Measurements from ENCODE around the gene PNLIP. TPM values are rescaled to one million over a fixed set of nuclear protein-coding genes. Genes with fewer than 3 reads are reported as not detected.

PNLIP gene
- total RNA-seq (2014; rRNA removed) = 0.13 and 0.34 TPM in 2 replicates
- not detected for polyA plus RNA-seq (2012)

DNA sequence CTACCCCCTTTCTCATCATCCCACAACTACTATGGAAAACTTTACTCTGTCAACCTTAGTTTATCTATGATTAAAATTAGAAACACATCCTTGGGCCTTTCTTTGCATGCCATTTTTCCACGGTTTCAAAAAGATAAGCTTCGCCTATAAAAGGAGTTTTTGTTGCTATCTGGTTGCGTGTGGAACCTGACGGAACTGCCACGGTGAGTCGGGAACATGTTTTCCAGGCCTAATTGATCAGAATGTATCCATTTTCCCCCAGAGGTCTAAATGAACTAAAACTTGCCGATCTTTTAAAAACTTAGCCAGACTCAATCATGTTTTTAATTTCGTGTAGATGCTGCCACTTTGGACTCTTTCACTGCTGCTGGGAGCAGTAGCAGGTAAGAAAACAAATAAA, at the start of gene PNLIP:
Gene PNLIP (plus strand): TSS at position 176 of the 400 bp plus-strand sequence. CDS start 162 bp downstream, at position 338.
- no peak for DNase-seq (ENCODE audit: low read depth)

DNA sequence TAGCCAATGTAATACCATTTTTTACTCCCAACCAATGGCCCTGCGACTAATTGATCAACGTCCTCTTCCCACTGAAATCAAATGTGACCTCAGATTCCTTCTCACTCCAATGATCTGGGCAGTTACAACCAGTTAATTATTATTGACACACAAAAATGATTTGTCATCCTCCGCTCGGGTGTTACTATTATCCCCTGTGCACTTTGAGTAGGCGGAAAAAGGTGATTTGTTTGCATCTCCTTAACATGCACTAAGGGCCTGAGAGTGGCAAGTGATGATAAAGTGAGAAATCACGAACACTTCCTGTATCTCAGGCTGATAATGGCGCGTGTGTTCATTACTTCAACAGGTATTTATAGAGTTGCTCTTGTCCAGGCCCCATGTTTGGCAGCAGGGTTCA, 40.9 kb upstream of the PNLIP start:
- DNase-seq (ENCODE audit: low read depth) = no peak

DNA sequence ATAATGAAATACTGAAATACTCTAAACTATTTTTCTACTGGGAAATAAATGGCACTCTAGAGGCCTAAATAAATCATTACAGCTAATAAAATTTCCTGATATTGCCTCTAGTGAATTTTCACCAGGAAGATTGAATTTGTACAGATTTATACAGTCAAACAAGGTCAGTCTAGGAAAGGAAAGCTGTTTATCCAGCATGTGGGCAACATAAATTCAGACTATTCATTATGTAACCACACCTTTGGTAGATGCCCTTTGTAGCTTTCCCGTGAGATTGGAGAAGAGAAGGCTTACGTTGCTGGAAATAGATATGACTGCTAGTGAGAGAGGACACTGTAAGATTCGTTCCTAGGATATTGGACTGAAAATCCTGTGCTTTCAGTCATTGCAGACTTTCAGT, 35.2 kb upstream of the PNLIP start:
- no peak for DNase-seq (ENCODE audit: low read depth)

DNA sequence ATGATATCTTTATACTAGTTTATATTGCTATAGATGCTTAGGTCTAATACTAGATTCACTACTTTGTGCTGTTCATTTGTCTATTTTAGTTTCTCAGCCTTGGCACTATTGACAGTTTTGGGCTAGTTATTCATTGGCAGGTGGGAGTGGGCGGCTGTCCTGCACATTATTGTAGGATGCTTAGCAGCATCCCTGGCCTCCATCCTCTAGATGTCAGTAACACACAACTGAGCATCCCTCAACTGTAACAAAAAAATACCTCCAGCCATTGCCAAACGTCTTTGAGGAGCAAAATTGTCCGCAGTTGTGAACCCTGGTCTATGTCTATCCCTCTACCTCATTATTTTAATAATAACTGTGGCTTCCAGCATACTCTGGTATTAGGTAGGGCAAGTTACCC, 34.4 kb upstream of the PNLIP start:
- DNase-seq (ENCODE audit: low read depth) = no peak

DNA sequence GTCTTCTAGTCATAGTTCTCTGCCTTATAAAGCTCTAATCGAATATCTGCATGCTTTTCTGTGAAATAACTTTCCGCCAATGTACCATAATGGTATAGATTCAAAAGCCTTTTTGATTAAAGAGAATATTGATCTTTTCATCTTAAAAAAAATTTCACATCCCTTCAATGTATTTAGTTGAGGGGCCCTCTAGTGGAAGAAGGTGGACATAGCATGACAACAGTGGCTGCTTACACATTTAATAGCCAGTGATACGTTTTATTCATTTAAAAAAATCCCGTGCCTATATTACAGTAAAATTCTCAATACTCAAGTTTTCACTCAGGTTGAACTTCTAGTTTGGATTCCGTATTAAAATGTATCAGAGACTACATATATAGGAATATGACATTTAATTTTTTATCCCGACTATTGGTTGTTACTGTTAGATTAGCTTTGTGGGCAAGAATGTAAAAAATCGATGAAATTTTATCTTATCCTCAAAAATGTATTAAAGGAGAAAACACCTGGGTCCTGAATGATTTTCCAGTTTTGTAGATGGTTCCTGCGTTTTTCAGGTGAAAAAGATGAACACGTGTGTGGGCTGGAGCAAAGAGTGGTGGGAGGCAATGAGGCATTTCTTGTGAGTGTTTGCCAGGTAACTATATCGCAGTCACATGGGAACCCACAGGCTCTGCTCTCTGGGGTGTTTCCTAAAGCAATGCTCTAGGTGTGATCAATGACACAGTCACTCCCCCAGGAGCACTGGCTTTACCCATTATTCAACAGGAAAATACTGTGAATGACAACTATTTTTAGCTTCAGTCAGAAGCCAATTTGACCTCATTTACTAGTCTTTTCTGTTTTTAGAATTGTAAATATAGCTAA, 24.1 kb upstream of the PNLIP start:
- DNase-seq (ENCODE audit: low read depth) = peak; percentile 37

DNA sequence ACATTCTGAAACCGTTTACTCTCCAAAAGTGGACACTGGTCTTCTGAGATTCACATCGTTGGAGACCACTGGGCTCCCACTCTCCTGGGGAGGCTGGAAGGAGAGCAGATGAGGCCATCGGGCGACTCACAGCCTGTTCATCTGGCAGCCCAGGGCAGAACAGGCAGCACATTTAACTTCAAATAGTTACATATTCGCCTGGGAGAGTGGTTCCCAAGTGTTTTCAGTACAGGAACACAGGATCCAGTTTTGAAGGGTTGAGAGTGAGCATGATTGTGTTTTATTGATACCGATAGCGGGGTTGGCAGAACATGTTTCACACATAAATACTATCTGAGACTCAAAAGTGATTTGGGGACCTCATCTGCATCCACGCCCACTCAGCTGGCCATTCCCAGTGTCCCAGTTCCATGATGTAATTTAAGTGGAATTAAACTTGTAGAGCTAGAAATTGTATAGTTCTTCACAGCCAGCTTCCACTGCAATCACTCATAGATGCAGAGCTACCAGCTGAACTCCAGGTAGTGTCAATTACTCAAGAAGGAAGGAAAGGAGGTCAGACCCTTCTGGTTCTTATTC, 22.8 kb upstream of the PNLIP start:
- DNase-seq (ENCODE audit: low read depth) = no peak

DNA sequence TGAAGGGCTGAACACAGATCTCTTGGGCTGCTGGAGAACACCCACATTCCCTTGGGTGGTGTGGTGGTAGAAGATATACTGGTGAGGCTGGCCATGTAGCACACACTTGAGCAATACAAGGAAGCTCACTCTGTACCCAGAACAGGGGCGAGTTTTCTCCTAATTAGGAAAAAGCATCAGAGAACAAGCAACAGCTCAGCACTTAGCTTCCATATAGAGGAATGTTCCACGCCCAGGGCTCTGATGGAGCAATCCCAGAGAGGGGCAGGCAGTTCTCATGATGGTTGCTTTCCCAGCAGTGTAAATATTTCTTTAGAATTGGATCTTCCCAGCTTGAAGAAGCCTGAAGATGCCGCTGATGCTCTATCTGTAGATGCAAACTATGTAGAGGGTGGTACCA, 21.0 kb upstream of the PNLIP start:
- no peak for DNase-seq (ENCODE audit: low read depth)

DNA sequence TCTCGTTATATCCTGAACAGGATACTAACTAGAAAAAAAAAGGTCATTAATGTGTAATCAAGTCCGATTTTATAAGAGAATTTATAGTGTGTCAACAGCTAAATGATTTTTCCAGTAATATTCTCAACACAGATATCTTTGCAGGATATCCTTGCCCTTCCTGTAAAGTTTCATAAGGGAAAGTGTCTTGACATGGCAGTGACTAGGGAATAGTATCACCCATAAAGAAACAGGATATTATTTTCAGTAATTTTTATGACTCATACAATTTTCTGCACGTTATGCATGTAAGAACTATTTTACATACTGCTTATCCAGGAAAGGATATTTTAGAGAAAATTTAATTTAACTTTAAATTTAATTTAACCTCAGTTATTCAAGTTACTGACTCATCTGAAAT, 19.5 kb upstream of the PNLIP start:
- peak; percentile 14 for DNase-seq (ENCODE audit: low read depth)

DNA sequence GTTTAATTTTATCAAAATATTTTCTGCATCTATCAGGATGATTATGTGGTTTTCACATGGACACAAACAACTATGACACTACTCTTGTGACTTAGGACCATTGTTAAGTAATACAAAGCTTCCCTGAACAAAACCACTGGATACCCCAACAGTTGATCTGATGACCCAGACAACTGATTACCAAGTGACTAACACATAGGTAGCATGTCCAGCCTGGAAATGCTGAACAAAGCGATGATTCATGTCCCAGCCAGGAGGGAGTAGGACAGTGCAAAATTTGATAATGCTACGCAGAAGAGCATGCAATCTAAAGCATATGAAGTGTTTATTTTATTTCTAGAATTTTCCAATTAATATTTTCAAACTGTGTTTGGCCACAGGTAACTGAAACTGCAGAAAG, 8.9 kb upstream of the PNLIP start:
- DNase-seq (ENCODE audit: low read depth) = peak; percentile 73

DNA sequence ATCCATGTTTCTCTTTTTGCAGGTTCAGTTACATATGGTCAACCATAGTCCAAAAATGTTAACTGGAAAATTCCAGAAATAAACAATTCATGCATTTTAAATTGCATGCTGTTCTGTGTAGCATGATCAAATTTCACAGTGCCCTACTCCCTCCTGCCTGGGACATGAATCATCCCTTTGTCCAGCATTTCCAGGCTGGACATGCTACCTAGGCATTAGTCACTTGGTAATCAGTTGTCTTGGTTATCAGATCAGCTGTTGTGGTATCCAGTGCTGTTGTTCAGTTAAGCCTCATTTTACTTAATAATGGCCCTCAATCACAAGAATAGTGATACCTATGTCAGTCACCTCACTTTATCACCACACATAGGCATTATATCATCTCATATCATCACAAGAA, 7.3 kb upstream of the PNLIP start:
- peak; percentile 96 for DNase-seq (ENCODE audit: low read depth)

DNA sequence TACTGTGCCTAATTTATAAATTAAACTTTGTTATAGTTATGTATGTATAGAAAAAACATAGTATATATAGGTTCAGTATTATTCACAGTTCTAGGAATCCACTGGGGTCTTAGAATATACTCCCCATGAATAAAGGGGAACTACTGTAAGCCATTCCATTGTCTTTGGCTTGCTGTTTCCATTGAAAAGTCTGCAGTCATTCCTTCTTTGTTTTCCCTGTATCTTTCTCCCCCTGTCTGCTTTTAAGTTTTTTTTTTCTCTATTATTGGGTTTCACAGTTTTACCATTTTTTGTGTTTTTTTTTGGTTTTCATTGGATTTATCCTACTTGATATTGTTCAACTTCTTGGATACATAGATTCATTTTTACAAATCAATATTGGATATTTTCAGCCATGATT, 6.7 kb upstream of the PNLIP start:
- DNase-seq (ENCODE audit: low read depth) = peak; percentile 34

DNA sequence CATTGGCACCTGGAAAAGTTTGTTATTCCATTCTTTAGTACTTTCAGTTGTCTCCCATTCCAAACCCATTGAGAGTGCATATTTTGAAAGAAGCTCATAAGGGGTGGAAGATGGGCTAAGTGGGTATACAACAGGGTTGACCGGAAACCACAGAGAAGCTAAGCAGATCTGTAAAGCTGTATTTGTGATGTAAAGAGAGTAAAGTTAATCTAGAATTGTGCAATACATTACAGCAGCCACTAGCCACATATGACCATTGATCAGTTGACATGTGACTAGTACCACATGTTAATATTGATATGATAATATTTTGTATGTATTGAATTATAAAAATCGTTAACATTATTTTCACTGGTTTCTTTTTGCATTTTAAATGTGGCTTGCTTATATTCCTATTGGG, 4.9 kb upstream of the PNLIP start:
- DNase-seq (ENCODE audit: low read depth) = no peak

DNA sequence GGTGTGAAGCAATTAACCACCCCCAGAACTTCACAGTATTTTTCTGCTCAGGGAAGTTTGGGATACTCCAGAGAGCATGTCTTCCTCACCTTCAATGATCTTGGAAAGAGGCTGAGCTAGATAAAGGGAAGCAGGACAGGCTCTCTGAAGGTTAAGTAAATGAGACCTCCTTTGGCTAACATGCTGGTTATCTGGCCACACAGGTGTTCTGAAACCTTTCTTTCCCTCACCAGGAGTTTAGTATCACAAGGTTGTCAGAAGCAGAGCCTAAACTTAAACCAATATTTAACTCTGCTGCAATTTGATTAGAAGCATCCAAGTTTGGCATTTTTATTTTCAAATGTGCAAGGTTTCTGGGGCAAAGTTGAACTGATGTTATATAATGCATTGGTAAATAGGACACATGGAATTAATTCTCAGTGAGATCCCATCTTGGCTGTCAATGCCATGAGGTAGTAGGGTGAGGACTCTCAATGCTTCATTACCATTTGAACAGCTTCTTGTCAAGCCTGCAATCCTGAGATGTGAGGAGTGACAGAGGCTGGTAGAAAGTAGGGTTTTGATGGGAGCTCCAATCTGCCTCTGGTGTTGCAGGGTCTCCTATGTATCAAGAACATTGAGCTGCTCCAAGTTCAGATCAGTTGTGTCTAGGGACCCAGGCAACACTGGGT, 3.6 kb upstream of the PNLIP start:
- DNase-seq (ENCODE audit: low read depth) = no peak

DNA sequence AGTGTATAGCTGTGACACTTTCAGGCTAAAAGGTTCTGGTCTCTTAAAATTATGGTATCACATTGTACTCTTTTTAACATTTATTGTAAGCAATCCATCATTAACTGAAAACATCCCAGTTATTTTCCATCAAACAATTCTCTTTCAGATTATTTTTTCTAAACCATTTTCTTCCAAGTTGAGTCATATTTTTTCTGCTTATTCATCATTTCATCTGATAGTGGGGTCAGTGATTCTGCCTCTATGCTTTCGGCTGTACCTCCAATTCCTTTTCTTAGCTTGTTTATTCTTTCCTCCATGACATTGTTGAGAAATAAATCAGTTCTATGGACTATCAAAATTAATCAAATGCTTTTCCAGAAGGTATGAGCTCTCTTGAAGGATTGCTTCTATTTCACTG, 609 bp upstream of the PNLIP start:
- DNase-seq (ENCODE audit: low read depth) = no peak

DNA sequence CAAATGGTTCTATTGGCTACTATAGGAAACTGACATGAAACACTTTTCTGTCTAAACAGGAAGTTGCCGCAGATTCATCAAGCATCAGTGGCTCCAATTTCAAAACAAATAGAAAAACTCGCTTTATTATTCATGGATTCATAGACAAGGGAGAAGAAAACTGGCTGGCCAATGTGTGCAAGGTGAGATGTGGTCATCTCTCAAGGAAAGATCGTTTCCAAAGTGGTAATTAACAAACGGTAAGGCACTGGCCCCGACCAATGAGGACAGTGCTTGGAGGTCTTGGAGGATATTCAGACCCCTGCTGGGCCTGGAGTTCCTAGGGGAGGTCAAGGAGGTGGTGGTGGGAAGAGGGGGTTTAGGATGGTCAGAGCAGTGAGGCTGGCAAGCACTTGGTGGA, 2.6 kb downstream of the PNLIP start:
- DNase-seq (ENCODE audit: low read depth) = no peak

DNA sequence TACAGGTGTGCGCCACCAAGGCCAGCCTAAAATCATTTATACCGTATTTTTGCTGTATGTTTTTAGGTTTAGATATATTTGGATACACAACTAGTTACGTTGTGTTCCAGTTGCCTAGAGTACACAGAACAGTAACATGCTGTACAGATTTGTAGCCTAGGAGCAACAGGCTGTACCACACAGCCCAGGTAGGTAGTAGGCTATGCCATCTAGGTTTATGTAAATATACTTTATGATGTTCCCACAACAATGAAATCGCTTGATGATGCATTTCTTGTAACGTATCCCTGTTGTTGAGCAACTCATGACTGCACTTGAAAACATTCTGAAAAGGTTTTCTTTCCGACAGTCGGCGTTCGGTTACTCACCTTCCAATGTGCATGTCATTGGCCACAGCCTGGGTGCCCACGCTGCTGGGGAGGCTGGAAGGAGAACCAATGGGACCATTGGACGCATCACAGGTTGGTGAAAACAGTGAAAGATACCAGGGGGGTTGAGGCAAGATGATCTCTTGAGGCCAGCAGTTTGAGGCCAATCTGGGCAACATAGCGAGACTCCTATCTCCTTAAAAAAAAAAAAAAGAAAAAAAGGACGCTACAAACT, 7.7 kb downstream of the PNLIP start:
- DNase-seq (ENCODE audit: low read depth) = no peak

DNA sequence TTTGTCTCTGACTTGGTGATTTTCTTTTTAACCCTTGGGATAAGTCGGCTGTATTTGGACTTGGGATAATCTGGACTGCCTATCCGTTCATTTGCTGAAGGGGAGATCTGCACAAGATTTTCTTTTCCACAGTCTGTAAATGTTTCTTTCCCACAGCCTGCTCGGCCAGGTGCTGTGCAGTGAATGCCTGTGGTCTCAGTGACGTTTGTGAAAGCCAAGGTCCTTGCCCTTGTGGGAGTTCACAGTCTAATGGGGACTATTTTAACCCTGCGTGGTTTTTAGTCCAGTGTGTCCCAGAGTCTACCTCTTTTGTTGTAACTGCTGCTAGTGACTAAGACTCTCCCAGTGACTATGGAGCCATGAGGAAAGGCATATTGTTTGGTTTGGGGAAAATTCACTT, 8.9 kb downstream of the PNLIP start:
- no peak for DNase-seq (ENCODE audit: low read depth)

DNA sequence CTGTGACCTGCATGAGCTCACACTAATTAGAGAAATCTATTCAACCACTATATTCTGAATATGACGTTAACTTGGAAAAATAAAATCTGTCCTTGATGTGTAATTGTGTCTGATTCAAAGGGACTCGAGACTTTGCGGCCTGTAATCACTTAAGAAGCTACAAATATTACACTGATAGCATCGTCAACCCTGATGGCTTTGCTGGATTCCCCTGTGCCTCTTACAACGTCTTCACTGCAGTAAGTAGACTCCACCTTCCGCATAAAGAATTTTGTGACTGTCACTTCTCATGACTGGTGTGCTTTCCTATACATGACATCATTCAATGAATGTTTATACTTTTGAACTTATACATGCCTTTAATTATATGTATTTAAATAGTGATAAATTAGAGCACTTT, 10.1 kb downstream of the PNLIP start:
- no peak for DNase-seq (ENCODE audit: low read depth)

DNA sequence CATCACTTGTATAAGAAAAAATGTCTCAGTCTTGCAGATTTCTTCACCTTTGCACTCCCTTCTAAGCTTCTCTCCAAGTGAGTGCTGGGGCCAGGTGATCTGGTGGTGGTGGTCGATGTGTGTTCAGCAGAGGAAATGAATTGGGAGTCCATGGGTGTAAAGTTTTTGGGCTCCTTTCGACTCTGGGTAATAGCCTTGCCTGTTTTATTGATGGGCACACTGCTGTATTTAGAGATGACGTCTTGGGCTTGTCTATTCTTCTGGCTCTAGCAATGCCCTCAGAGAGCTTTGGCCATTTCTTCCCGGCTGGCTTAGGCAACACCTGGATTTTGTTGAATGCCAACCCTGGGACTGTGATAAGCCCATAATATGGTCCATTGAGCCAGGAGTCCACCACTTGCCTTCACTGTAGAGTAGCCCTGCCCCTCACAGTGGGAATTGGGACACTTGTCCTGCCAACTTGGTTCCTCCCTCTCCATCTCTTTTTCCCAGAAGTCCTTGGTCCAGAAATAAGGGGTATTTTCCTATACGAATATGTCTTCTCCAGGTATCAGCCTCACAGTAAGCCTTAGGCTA, 11.7 kb downstream of the PNLIP start:
- DNase-seq (ENCODE audit: low read depth) = no peak

DNA sequence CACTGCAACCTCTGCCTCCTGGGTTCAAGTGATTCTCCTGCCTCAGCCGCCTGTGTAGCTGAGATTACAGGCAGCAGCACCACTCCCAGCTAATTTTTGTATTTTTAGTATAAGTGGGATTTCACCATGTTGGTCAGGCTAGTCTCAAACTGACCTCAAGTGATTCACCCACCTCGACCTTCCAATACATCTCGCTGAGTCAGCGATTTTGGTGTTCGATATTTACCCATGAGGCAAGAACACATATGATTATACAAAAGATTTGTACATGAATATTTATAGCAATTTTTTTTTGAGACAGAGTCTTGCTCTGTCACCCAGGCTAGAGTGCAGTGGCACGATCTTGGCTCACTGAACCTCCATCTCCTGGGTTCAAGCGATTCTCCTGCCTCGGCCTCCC, 19.8 kb downstream of the PNLIP start:
- no peak for DNase-seq (ENCODE audit: low read depth)

DNA sequence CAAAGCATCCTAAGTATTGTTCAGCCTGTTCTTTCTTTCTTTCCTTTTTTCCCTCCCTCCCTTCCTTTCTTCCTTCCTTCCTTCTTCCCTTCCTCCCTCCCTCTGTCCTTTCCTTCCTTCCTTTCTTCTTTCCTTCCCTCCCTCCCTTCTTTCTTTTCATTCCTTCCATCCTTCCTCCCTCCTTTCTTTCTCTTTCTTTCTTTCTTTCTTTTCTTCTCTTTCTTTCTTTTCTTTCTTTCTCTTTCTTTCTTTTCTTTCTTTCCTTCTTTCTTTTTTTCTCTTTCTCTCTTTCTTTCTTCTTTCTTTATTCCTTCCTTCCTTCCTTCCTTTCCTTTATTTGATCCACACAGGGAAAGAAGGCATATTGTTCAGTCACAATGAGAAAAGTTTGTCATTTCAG, 21.2 kb downstream of the PNLIP start:
- DNase-seq (ENCODE audit: low read depth) = no peak

DNA sequence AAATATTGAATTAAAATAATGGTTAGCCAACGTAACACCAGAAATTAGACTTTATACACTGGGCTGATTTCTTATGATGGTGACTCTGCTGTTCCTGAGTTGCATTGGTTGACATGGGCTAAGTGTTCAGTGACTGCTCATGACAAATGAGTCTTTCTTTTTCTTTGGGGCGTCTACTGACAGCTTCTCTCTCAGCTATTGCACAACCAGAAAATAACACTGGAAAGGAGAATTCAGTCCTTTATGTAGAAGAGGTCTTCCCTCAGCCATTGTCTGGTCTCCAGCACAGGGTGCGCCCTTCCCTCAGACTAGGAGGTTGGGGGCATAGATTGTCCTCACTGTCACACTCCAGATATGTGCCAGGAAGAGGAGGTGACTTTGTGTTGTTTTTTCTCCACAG, 21.6 kb downstream of the PNLIP start:
- DNase-seq (ENCODE audit: low read depth) = no peak
